Measurements from ENCODE around the gene ZBTB16. TPM values are rescaled to one million over a fixed set of nuclear protein-coding genes. Genes with fewer than 3 reads are reported as not detected.

ZBTB16 gene
- total and polyA plus RNA-seq, 11 donors: 15.3 to 130 (median 62.8) TPM

- no peak for DNase-seq
- Histone ChIP-seq H3K27me3 (no peaks in the 10 kb centered on the region), H3K36me3 (no peaks in the 10 kb centered on the region), H3K9me3 (no peaks in the 10 kb centered on the region), H3K4me3 (no peak overlapping the region), H3K27ac (peak overlapping the region in 4 of 12 donors; percentile 30 to 67 (median 44)), H3K4me1 (peaks cover 0 to 27% (median 14%) of the 10 kb centered on the region in 12 donors)
- intact Hi-C loops (cut with DNase I): loop anchor here in 9 of 10 donors (2.0 to 10.0 kb wide), 10 partner anchors 37 to 485 kb away; partner anchors contain the start of genes C11orf71 (in 1 of the 9) and RBM7 (in 1 of the 9)
- WGBS, 4 donors: 76 to 91% (median 83%) methylated on average over 9 of the region's 9 CpGs
- no peak for TF ChIP-seq POLR2A (IDR thresholded peaks at IDR 0.05)
- TF ChIP-seq CTCF (IDR thresholded peaks at IDR 0.05): no peak
- ATAC-seq: peak in 2 of 4 donors; percentile 37 to 57
These were observed 220.5 kb downstream of the ZBTB16 start for GRCh38 chr11:114279792-114280546.

GRCh38 chr11:114280696-114281095, 221.2 kb downstream of the ZBTB16 start:
- Histone ChIP-seq H3K27me3 (no peaks in the 10 kb centered on the region), H3K9me3 (no peaks in the 10 kb centered on the region), H3K4me3 (no peak overlapping the region), H3K4me1 (peaks cover 0 to 27% (median 14%) of the 10 kb centered on the region in 12 donors), H3K36me3 (no peaks in the 10 kb centered on the region), H3K27ac (peak overlapping the region in 6 of 12 donors; percentile 30 to 67 (median 48))
- peak; percentile 48 to 92 (median 80) for ATAC-seq
- WGBS, 4 donors: 29 to 45% (median 35%) methylated on average over 2 to 6 of the region's 6 CpGs
- intact Hi-C loops (cut with DNase I): loop anchor here in 9 of 10 donors (2.0 to 10.0 kb wide), 10 partner anchors 37 to 484 kb away; partner anchors contain the start of genes C11orf71 (in 1 of the 9) and RBM7 (in 1 of the 9)
- TF ChIP-seq POLR2A (IDR thresholded peaks at IDR 0.05) (peak in 1 of 2 donors; percentile 23), CTCF (IDR thresholded peaks at IDR 0.05) (peak; percentile 41 to 81 (median 70))
- peak; percentile 55 to 69 (median 64) for DNase-seq

DNA sequence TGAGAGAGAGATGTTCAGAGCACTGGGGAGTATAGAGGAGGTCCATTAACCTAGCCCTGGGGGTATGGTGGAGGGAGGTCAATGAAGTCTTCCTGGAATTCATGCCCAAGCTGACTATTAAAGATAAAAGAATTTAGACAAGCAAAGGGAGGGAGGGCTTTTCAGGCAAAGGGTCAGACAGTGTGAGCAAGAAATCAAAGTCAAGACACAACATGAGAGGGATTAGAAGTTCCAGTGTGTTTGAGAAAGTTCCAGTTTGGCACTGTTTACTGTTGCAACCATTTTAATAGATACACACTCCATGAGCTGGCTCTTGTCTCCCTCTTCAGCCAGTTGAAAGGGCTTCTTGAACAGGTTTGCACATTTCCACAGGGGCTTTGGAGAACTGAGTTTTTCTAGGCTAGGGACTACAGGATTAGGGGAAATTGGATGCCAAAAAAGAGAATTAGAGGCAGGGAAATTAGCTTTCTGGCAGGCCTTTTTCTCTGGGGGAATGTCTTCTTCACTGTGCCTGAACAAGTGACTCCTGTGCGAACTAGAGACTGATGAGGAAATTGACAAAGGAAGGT, 222.0 kb downstream of the ZBTB16 start:
- Histone ChIP-seq H3K27me3 (no peaks in the 10 kb centered on the region), H3K4me3 (no peak overlapping the region), H3K36me3 (no peaks in the 10 kb centered on the region), H3K27ac (peak overlapping the region in 4 of 12 donors; percentile 30 to 67 (median 42)), H3K4me1 (peaks cover 0 to 27% (median 14%) of the 10 kb centered on the region in 12 donors), H3K9me3 (no peaks in the 10 kb centered on the region)
- no peak for TF ChIP-seq POLR2A (IDR thresholded peaks at IDR 0.05)
- TF ChIP-seq CTCF (IDR thresholded peaks at IDR 0.05): no peak
- ATAC-seq: no peak
- 87 to 95% (median 92%) methylated on average over 1 of the region's 1 CpG for WGBS, 4 donors
- intact Hi-C loops (cut with DNase I): loop anchor here in 9 of 10 donors (2.0 to 10.0 kb wide), 10 partner anchors 36 to 483 kb away; partner anchors contain the start of genes C11orf71 (in 1 of the 9) and RBM7 (in 1 of the 9)
- DNase-seq: no peak

- intact Hi-C loops (cut with DNase I): loop anchor here in 9 of 10 donors (5.0 to 10.0 kb wide), 8 partner anchors 35 to 482 kb away; partner anchors contain the start of genes C11orf71 (in 1 of the 9) and RBM7 (in 1 of the 9)
These were observed 223.0 kb downstream of the ZBTB16 start for GRCh38 chr11:114282488-114282887.

More at GRCh38 chr11:114282488-114282887, 223.0 kb downstream of the ZBTB16 start:
- no peak for DNase-seq
- Histone ChIP-seq H3K27ac (no peak overlapping the region), H3K4me3 (no peak overlapping the region), H3K27me3 (no peaks in the 10 kb centered on the region), H3K9me3 (no peaks in the 10 kb centered on the region), H3K36me3 (no peaks in the 10 kb centered on the region), H3K4me1 (peaks cover 0 to 27% (median 14%) of the 10 kb centered on the region in 12 donors)
- 80 to 90% (median 83%) methylated on average over 3 of the region's 3 CpGs for WGBS, 4 donors
- TF ChIP-seq CTCF (IDR thresholded peaks at IDR 0.05): no peak
- TF ChIP-seq POLR2A (IDR thresholded peaks at IDR 0.05): no peak
- no peak for ATAC-seq

Data from heart left ventricle (tissue), 16 donors.